GOT3 (cell line): ENCODE results near the gene ZNF440.
A peak's percentile ranks its signal among the peaks of the same experiment; 100 is the strongest.
"Not testable (repeated sequence)": the region's sequence is repeated elsewhere in the genome, so short reads cannot be mapped to it uniquely, and the experiment has no call there.

Source experiments
- DNase-seq: peaks from one replicate; lab custom pipeline; 2025; ENCODE audit warnings: mixed read lengths; lab: John Stamatoyannopoulos, UW

The ZNF440 gene

DNA sequence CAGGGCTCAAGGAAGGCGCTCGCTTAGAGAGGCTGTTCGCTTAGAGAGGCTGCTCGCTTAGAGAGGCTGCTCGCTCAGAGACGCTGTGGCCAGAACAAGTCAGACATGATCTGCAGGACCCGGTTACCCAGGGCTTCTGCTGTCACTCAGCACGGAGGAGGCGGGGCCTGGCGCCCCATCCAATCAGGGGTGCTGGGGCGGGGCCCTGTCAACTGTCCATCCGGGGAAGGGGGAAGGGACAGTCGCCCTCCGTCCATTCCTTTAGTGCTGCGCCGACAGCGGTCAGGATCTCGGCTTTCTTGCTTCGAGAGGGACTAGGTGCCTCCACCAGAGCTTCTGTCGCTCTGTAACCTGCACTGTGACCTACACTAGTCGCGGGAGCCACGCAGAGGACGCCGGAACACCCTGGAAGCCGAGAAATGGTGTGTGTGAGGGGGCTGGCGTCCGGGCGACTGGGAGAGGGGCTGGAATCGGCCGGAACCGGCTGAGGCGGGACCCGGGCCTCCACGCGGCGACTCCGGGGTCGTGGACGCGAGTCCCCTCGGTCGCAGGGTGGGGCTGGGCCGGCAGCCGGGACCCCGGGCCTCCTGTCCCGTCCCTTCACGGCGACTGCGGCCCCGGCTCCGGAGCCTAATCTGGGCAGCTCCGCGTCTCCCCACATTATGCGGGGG, at the start of gene ZNF440:
ZNF440 (plus strand) TSS at position 245 of the 671 bp plus-strand sequence; CDS start at position 420, 175 bp downstream.
- peak; percentile 74 for DNase-seq

DNA sequence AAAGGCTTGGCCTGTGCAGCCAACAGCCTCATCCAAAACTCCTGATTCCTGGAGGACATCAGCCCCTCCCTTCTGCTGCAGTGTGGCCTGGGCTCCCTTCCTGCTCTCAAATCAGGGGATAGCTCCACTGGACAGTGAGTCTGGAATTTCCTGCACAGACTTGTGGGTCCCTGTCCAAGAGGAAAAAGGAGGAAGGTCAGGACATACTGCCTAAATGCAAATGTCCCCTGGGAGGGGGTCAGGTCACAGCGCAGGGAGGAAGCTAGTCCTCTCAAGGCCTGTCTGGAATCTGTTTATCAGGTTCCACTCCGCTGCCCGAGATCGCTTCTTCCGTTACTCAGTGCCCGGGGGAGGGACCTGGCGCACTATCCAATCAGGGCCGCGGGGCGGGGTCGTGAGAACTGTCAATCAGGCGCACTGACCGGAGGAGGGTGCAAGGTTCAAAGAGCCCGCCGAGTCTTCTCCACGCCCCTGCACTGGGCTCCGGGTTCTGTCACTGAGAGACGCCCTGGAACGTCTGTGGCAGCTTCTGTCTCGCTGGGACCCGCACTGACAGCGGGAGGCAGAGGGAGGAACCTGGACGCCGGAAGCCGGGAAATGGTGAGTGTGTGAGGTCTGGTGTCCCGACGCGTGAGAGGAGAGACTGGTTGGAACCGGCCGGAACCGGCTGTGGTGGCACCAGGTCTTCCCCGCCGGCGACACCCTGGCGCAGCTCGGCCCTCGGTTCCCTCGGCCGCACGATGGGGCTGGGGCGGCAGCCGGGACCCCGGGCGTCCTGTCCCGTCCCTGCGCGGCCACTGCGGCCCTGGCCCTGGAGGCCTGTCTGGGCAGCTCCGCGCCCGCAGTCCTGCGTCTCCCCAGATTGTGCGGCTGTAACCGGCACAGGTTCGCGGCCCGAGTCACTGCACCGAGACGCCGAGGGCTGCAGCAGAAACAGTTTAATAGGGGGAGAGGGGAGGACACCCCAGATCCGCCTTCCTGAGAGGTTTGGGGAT, 47.2 kb upstream of the ZNF440 start, which contains the start of gene ZNF441:
ZNF441 (plus strand) TSS at position 404 of the 995 bp plus-strand sequence; CDS start at position 598, 194 bp downstream.
- peak; percentile 83 for DNase-seq

DNA sequence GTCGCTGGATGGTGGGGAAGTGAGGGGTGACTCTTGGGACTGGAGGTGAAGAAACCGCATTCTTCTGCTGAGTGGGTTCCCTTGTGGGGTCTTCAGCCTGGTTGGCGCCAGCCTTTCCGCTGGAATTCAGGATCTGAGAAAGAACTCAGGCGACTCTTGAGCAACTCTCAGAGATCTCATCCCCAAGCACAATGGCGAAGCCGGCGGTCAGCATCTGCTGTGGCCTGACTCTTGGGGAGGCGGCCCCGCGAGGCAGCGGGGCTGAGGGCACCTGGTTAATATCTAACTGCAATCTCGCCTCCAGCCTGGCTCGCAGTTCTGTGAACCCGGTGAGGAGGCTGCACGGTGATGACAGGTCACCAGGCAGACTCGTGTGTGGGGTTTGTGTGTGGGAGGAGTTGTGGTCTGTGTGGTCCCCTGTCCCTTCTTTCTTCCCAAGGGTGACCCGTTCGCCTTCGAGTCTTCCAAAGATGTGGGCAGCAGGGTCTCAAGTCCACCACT, 46.4 kb upstream of the ZNF440 start:
- DNase-seq = no peak

DNA sequence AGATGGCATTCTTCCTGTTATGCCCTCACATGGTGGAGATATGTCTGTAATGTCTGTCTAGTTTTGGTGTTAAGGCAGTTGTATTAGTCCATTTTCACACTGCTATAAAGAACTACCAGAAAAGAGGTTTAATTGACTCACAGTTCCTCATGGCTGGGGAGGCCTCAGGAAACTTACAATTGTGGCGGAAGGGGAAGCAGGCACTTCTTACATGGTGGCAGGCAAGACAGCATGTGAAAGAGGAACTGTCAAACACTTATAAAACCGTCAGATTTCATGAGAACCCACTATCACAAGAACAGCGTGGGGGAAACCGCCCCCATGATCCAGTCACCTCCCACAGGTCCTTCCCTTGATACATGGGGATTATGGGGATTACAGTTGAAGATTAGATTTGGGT, 44.1 kb upstream of the ZNF440 start:
- no peak for DNase-seq

DNA sequence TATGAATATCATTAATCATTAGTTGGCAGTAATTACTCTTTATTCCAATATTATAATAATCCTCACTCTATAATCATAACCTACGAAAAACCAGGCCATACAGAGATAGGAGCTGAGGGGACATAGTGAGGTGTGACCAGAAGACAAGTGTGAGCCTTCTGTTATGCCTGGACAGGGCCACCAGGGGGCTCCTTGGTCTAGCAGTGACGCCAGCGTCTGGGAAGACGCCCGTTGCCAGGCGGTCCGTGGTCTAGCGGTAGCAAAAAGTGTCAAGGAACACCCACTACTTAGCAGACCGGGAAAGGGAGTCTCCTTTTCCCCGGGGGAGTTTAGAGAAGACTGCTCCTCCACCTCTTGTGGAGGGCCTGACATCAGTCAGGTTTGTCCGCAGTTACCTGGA, 42.6 kb upstream of the ZNF440 start:
- not testable (repeated sequence) for DNase-seq

DNA sequence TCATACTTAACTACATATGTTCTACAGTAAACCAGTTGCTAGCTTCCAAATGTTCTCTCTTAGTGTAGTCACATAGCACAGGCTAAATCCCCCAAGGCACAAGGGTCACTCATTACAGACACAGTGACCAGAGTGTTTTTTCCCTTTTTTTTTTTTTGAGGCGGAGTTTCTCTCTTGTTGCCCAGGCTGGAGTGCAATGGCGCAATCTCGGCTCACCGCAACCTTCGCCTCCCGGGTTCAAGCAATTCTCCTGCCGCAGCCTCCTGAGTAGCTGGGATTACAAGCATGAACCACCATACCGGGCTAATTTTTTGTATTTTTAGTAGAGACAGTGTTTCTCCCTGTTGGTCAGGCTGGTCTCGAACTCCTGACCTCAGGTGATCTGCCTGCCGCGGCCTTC, 37.4 kb upstream of the ZNF440 start:
- DNase-seq = not testable (repeated sequence)

DNA sequence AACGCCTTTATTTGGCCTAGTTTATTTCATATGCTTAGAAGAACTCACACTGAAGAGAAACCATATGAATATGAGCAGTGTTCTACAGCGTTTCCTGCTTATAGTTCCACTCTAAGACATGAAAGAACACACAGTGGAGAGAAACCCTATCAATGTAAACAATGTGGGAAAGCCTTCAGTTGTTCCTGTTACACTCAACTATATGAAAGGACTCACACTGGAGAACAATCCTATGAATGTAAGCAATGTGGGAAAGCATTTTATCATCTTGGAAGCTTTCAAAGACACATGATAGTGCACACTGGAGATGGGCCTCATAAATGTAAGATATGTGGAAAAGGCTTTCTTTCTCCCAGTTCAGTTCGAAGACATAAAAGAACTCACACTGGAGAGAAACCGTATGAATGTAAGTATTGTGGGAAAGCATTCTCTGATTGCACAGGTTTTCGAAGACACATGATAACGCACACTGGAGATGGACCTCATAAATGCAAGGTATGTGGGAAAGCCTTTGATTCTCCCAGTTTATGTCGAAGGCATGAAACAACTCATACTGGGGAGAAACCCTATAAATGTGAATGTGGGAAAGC, 33.5 kb upstream of the ZNF440 start:
- no peak for DNase-seq

DNA sequence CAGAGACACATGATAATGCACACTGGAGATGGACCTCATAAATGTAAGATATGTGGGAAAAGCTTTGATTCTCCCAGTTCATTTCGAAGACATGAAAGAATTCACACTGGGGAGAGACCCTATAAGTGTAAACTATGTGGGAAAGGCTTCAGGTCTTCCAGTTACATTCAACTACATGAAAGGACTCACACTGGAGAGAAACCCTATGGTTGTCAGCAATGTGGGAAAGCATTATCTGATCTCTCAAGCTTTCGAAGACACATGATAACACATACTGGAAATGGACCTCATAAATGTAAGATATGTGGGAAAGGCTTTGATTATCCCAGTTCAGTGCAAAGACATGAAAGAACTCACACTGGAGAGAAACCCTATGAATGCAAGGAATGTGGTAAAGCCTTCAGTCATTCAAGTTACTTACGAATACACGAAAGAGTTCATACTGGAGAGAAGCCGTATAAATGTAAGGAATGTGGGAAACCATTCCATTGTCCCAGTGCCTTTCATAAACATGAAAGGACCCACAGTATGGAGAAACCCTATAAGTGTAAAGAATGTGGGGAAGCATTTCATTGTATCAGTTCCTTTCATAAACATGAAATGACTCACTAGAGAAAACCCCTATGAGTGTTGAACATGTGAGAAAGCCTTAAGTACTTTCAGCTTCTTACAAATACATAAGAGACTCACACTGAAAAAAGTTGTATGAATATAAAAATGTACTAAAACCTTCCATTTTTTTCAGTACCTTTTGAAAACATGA, 32.6 kb upstream of the ZNF440 start:
- no peak for DNase-seq

DNA sequence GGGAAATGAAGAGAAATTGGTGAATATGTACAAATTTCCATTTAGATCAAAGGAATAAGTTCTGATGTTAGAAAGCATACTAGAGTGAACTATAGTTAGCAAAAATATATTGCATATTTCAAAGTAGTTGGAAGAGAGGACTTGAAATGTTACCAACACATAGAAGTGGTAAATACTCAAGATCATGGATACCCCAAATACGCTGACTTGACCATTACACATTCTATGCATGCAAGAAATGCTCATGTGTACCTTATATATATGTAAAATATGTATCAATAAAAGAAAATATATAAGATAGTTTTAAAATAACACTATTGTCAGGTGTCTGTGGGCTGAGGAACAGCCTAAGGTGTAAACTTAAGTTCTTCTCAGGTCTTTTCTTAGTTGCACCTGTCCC, 30.3 kb upstream of the ZNF440 start:
- no peak for DNase-seq

DNA sequence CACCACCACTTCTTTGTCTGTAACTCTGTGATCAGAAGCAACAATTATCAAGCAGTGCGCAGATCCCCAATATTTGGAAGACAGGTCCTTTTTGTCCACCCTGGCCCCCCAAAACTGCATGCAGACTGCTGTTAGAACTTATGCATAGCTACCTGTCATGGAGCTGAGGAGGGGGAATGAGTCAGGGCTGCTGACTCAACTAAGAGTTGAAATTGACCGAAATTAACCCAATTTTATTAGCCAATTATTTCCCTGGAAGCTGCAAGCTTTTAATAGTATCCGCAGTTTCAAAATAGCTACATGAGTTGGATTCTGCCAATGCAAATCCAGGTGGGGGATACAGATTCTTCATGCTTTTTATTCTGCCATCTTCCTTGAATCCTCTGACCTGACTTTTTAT, 29.7 kb upstream of the ZNF440 start:
- DNase-seq = no peak

DNA sequence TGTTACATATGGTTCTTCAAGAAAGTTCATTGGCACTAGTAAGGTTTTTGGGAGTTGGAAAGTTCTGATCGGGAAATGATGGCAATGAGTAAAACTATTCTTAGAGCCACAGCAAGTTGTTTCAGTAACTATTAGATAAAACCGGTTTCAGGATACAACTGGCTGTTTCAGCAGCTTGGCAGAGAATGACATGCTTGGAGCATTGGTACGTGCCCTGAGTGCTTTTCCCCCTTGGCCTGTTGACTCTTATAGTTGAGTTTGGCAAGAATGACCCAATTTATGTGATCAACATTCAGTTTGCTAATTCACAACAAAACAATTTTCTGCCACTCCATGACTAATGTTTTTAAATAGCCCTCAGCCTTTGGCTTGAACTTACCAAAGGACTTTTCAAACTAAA, 26.5 kb upstream of the ZNF440 start:
- no peak for DNase-seq

DNA sequence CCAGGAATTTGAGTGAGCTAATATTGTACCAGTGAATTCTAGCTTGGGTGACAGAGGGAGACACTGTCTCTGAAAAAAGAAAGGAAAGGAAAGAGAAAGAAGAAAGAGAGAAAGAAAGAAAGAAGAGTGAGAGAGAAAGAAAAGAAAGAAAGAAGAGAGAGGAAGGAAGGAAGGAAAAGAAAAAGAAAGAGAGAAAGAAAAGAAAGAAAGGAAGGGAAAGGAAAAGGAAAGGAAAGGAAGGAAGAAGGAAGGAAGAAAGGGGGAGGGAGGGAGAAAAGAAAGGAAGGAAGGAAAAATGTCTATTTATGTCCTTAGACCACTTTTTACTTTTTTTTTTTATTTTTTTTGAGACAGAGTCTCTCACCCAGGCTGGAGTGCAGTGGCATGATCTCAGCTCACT, 21.1 kb upstream of the ZNF440 start:
- DNase-seq = no peak

DNA sequence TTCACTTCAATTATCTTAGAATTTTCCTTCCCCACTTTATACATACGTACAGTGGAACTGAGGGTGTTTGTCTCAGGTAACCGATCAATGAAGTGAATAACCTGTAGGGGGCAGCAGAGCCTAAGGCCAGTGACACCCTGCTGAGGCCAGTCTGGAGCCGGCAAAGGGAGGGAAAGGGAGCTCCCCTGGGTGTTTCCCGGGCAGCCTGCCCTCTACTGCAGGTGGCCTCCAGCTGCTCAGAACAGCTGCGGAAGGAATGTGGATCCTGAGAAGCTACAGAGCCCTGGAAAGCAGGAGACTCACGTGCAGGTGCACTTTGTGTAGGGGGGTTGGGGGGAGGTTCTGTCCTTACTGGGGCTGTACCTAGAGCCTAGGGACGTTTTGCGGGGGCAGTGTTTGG, 16.6 kb upstream of the ZNF440 start:
- DNase-seq = peak; percentile 14

DNA sequence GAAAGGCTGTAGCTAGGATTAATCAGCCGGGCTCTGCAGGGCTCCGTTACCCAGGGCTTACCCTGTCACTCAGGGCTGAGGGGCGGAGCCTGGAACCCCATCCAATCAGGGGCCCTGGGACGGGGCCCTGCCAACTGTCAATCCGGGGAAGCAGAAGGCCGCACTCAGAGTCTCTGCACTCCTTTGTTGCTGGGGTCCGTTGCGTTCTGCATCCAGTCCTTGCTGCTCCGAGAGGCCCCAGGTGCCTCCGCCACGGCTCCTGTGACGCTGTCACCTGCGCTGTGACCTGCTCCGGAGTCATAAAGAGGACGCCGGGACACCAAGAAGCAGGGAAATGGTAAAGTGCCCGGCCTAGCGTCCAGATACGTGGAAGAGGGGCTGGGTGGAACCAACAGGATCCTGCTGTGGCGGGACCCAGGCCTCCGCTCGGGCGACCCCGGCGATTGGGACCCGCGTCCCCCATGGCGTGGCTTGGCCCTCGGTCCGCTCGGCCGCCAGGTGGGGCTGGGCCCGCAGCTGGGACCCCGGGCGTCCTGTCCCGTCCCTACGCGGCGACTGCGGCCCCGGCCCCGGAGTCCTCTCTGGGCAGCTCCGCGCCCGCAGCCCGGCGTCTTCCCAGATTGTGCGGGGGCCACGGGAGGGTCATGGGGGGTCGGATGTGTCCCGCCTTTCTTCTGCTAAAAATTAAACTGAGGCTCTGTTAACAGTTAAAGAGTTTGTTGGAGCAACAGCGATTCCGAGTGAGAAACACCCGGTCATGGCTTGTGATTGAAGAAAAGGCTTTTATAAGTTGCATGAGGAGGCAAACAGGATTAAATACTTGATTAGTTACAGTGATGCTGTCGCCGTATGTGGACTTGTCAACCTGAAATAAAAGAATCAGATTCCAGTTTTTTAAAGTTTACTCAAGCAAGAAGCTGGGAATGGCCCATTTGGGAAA, 15.4 kb upstream of the ZNF440 start, which contains the start of gene ZNF491:
ZNF491 (plus strand) TSS at position 133 of the 940 bp plus-strand sequence. CDS start 7,431 bp downstream, outside the sequence.
- DNase-seq = peak; percentile 49

DNA sequence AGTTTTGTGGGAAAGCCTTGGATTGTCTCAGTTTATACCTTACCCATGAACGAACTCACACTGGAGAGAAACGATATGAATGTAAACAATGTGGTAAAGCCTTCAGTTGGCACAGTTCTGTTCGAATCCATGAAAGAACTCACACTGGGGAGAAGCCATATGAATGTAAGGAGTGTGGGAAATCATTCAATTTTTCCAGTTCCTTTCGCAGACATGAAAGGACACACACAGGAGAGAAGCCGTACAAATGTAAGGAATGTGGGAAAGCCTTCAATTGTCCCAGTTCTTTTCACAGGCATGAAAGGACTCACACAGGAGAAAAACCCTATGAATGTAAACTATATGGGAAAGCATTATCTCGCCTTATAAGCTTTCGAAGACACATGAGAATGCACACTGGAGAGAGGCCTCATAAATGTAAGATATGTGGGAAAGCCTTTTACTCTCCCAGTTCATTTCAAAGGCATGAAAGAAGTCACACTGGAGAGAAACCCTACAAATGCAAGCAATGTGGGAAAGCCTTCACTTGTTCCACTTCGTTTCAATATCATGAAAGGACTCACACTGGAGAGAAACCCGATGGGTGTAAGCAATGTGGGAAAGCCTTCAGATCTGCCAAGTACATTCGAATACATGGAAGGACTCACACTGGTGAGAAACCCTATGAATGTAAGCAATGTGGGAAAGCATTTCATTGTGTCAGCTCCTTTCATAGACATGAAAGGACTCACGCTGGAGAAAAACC, 7.5 kb upstream of the ZNF440 start:
- no peak for DNase-seq

DNA sequence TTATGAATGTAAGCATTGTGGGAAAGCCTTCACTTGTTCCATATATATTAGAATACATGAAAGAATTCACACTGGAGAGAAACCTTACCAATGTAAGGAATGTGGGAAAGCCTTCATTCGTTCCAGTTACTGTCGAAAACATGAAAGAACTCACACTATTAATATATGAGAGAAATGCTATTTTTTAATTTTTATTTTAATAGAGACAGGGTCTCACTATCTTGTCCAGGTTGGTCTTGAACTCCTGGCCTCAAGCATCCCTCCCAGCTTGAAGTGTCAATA, 7.0 kb upstream of the ZNF440 start:
- DNase-seq = no peak

DNA sequence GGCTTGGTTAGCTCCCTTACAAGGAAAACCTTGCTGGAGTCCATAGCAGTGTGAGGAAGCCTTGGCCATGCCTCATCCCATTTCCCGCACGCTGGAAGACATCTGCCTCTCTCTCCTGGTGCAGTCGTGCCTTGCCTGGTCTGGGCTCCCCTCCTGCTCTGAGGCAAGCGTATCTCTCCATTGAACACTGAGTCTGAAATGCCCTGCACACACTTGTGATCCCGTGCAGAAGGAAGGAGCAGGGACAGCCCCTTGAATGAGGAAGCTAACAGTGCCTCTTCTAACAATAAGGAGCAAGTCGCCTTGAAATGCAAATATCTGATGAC, 407 bp upstream of the ZNF440 start:
- DNase-seq = no peak

DNA sequence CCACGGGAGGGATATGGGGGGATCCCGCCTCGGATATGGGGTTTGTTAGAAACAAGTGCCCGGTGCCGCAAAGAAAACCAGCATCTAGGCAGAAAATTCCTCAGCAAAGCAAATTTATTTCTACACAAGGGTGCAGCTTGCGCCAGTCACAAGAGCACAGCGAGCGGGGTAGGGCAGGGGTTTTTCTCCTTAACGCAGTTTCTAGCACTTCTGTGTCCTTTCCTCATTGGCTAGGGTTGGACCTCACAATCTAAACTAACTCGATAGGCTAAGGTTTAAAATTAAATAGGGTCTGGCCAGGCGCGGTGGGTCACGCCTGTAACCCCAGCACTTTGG, 595 bp downstream of the ZNF440 start:
- no peak for DNase-seq

DNA sequence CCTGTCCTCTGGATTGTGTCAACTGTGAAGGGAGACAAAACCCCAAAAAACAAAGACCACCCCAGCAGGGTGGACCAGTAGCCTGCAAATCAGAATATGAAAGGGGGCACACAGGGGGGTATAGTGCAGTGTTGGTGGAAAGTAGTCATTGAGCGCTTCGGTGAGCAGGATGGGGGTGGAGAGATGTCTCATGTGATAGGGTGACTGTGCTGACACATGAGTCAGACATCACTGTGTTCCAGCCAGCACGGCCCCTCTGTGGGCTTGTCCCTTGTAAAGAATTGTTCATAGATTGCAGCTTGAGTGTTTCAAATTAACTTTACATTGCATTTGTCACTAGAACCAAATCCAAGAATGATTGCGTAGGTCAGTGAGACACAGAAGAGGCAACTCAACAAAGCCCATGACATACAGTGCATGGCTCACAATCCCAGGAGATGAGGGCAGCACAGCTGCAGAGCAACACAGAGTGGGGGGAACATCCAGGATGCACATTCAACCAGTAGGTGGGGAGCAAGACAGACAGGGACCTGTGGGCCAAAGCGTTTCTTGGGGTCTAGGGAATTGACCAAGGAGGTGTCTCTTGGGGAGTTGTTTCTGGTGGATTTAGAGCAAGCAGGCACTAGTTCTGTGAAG, 7.5 kb downstream of the ZNF440 start:
- DNase-seq = no peak
